ENCODE results near the gene DAD1. TPM values are rescaled to one million over a fixed set of nuclear protein-coding genes. Genes with fewer than 3 reads are reported as not detected.

DAD1 gene
- total RNA-seq, 1 donor from 2014 or later = 185 TPM

- no peaks in the 10 kb centered on the region for H4K20me1 ChIP-seq (ENCODE audit: low read depth)
- no peaks in the 10 kb centered on the region for H3K79me2 ChIP-seq (ENCODE audit: low read depth)
- DNase-seq (ENCODE audit: low spot score) = no peak
- no peak overlapping the region for H3K4me2 ChIP-seq
- no peaks in the 10 kb centered on the region for H3K27me3 ChIP-seq
- TF ChIP-seq EZH2phosphoT487 (IDR thresholded peaks at IDR 0.05) (no peak), CTCF (IDR thresholded peaks at IDR 0.05) (no peak), EZH2 (IDR thresholded peaks at IDR 0.05) (no peak)
- H3K9ac ChIP-seq = no peak overlapping the region
- H3K4me3 ChIP-seq = no peak overlapping the region
- peaks cover 5% of the 10 kb centered on the region for H3K27me3 Mint-ChIP-seq (ENCODE audit: insufficient read depth, low read depth)
- H3K9me3 ChIP-seq (ENCODE audit: low read depth) = no peaks in the 10 kb centered on the region
- H3F3A ChIP-seq (ENCODE audit: low read depth) = no peaks in the 10 kb centered on the region
- peaks cover 14% of the 10 kb centered on the region for H3K36me3 Mint-ChIP-seq
- no peak overlapping the region for H3K4me3 Mint-ChIP-seq
- no peaks in the 10 kb centered on the region for H3K9me3 Mint-ChIP-seq
- peaks cover 14% of the 10 kb centered on the region for H3K4me1 Mint-ChIP-seq
- peaks cover 4% of the 10 kb centered on the region for H3K36me3 ChIP-seq
- H3K4me1 ChIP-seq = no peaks in the 10 kb centered on the region
- H3K27ac ChIP-seq = no peak overlapping the region
- no peak overlapping the region for H3K27ac Mint-ChIP-seq
- H2AFZ ChIP-seq (replicated peaks) = no peak overlapping the region
Observed at GRCh38 chr14:22610931-22611330, 21.9 kb upstream of the DAD1 start.

GRCh38 chr14:22607291-22607690 is 18.3 kb upstream of the DAD1 start:
- Histone ChIP-seq H3K79me2 (ENCODE audit: low read depth) (no peaks in the 10 kb centered on the region), H3K4me1 (no peaks in the 10 kb centered on the region), H3K27ac (no peak overlapping the region), H3K36me3 (peaks cover 4% of the 10 kb centered on the region), H2AFZ (replicated peaks) (no peak overlapping the region), H3K9ac (no peak overlapping the region), H3K4me2 (no peak overlapping the region), H3K4me3 (no peak overlapping the region), H4K20me1 (ENCODE audit: low read depth) (no peaks in the 10 kb centered on the region), H3K9me3 (ENCODE audit: low read depth) (no peaks in the 10 kb centered on the region), H3K27me3 (no peaks in the 10 kb centered on the region), H3F3A (ENCODE audit: low read depth) (no peaks in the 10 kb centered on the region)
- Mint-ChIP-seq H3K4me1 (no peaks in the 10 kb centered on the region), H3K4me3 (no peak overlapping the region), H3K9me3 (no peaks in the 10 kb centered on the region), H3K27me3 (ENCODE audit: insufficient read depth, low read depth) (no peaks in the 10 kb centered on the region), H3K36me3 (peaks cover 26% of the 10 kb centered on the region), H3K27ac (no peak overlapping the region)
- DNase-seq (ENCODE audit: low spot score) = no peak
- TF ChIP-seq CTCF (IDR thresholded peaks at IDR 0.05) (no peak), EZH2phosphoT487 (IDR thresholded peaks at IDR 0.05) (no peak), EZH2 (IDR thresholded peaks at IDR 0.05) (no peak)

GRCh38 chr14:22606380-22606779 is 17.4 kb upstream of the DAD1 start:
- Mint-ChIP-seq H3K9me3 (no peaks in the 10 kb centered on the region), H3K4me1 (no peaks in the 10 kb centered on the region), H3K4me3 (no peak overlapping the region), H3K27ac (no peak overlapping the region), H3K27me3 (ENCODE audit: insufficient read depth, low read depth) (no peaks in the 10 kb centered on the region), H3K36me3 (peaks cover 31% of the 10 kb centered on the region)
- Histone ChIP-seq H2AFZ (replicated peaks) (no peak overlapping the region), H3F3A (ENCODE audit: low read depth) (no peaks in the 10 kb centered on the region), H4K20me1 (ENCODE audit: low read depth) (no peaks in the 10 kb centered on the region), H3K27me3 (no peaks in the 10 kb centered on the region), H3K4me1 (no peaks in the 10 kb centered on the region), H3K4me2 (no peak overlapping the region), H3K79me2 (ENCODE audit: low read depth) (no peaks in the 10 kb centered on the region), H3K36me3 (peaks cover 4% of the 10 kb centered on the region), H3K4me3 (no peak overlapping the region), H3K9ac (no peak overlapping the region), H3K27ac (no peak overlapping the region), H3K9me3 (ENCODE audit: low read depth) (no peaks in the 10 kb centered on the region)
- TF ChIP-seq EZH2phosphoT487 (IDR thresholded peaks at IDR 0.05) = no peak
- no peak for TF ChIP-seq EZH2 (IDR thresholded peaks at IDR 0.05)
- no peak for TF ChIP-seq CTCF (IDR thresholded peaks at IDR 0.05)
- no peak for DNase-seq (ENCODE audit: low spot score)

Data from neural progenitor cell (in vitro differentiated cells).